ENCODE measurements around the gene MED27.
A peak's percentile ranks its signal among the peaks of the same experiment; 100 is the strongest.

Gene MED27

DNA sequence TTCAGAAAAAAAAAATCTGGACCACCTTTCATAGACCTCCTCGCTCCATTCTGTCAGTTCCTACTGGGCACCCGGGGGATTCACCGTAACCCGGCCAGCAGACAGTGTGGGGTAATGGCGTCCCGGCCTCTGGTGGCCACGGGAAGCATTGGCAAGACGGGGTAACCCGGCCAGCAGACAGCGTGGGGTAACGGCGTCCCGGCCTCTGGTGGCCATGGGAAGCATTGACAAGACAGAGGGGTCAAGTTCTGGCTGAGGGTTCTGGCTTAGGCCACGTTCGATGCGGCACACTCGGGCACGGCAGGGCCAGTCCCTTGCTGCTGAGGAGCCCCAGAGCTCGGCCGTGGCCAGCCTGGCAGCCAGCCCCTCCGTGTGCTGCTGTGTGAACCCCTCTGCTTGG, 223.6 kb downstream of the MED27 start:
- TF ChIP-seq, protein P1, sequence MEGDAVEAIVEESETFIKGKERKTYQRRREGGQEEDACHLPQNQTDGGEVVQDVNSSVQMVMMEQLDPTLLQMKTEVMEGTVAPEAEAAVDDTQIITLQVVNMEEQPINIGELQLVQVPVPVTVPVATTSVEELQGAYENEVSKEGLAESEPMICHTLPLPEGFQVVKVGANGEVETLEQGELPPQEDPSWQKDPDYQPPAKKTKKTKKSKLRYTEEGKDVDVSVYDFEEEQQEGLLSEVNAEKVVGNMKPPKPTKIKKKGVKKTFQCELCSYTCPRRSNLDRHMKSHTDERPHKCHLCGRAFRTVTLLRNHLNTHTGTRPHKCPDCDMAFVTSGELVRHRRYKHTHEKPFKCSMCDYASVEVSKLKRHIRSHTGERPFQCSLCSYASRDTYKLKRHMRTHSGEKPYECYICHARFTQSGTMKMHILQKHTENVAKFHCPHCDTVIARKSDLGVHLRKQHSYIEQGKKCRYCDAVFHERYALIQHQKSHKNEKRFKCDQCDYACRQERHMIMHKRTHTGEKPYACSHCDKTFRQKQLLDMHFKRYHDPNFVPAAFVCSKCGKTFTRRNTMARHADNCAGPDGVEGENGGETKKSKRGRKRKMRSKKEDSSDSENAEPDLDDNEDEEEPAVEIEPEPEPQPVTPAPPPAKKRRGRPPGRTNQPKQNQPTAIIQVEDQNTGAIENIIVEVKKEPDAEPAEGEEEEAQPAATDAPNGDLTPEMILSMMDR (IDR thresholded peaks at IDR 0.05; ENCODE audit: low read depth, low read length) = no peak
- DNase-seq (ENCODE audit: low read depth in 2 of 2) = no peak
- no peak overlapping the region for H3K4me3 ChIP-seq (replicated peaks in 1 of 2; ENCODE audit: low read depth in 2 of 2, low read length in 2 of 2)

DNA sequence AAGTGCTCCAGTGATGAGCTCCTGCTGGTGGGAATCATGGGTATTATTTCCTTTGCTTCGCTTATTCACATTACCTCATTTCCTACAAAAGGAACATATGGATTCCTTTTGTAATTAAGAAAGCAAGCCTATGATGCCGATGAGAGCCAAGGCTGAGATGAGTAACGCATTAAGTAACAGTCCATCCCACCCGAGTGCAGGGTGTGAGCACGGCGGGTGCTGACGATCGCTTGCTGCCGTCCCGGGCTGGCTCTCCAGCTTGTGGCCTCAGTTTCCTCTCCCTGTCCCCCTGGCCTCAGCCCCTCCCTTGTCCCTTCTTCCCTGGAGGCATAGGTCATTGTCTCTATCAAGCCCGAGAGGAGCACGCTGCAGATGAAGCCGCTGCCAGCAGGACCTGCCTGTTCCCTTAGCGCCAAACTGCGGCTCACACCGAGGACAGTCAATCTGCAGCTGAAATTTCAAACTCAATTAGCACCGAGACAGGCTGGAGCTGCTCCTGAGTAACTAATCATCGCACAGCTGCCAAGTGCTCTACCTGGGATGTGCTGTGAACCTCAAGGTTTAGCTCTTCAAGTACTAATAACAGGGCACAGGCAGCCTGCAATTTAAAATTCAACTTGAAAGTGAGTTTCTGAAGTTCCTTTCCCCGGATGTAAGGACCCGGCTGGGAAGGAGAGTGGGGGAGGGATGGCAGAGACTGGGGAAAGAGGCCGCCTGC, 224.6 kb downstream of the MED27 start:
- TF ChIP-seq, protein P1 (IDR thresholded peaks at IDR 0.05; ENCODE audit: low read depth, low read length) = no peak
- peak; percentile 59 to 73 for DNase-seq (ENCODE audit: low read depth in 2 of 2)
- H3K4me3 ChIP-seq (replicated peaks in 1 of 2; ENCODE audit: low read depth in 2 of 2, low read length in 2 of 2) = peak overlapping the region in 1 of 2 donors; percentile 18

DNA sequence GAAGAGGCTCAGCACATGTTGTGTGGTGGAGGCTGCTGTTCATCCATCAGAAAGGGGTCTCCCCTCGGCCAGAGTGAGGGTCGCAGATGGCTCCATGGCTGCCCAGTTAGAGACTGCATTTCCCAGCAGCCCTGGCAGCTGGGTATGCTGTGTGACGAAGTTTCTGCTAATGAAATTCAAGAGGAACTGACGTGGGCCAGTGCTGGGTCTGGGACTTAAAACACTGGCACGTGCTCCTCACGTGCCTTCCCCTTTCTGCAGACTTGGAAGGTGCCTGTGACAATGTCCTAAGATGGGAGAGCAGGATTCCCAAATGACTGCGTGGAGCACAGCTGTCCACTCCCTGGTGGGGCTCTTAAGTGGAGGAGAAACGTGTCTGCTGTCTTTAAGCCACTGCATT, 225.3 kb downstream of the MED27 start:
- peak; percentile 38 to 47 for DNase-seq (ENCODE audit: low read depth in 2 of 2)
- H3K4me3 ChIP-seq (replicated peaks in 1 of 2; ENCODE audit: low read depth in 2 of 2, low read length in 2 of 2) = no peak overlapping the region
- TF ChIP-seq, protein P1 (IDR thresholded peaks at IDR 0.05; ENCODE audit: low read depth, low read length) = no peak

DNA sequence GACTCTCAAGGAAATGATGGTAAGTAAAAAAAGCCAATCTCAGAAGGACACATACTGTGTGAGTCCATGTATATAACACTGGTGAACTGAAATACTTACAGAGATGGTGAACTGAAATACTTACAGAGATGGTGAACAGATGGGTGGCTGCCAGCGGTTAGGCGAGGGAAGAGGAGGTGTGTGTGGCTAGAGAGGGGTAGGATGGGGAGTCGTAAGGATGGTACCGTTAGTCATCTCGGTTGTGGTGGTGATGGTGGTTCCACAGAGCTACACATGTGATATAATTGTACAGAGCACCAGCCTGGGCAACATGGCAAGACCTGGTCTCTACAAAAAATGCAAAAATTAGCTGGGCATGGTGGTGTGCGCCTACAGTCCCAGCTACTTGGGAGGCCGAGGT, 226.2 kb downstream of the MED27 start:
- TF ChIP-seq, protein P1 (IDR thresholded peaks at IDR 0.05; ENCODE audit: low read depth, low read length) = no peak
- DNase-seq (ENCODE audit: low read depth in 2 of 2) = no peak
- no peak overlapping the region for H3K4me3 ChIP-seq (replicated peaks in 1 of 2; ENCODE audit: low read depth in 2 of 2, low read length in 2 of 2)

DNA sequence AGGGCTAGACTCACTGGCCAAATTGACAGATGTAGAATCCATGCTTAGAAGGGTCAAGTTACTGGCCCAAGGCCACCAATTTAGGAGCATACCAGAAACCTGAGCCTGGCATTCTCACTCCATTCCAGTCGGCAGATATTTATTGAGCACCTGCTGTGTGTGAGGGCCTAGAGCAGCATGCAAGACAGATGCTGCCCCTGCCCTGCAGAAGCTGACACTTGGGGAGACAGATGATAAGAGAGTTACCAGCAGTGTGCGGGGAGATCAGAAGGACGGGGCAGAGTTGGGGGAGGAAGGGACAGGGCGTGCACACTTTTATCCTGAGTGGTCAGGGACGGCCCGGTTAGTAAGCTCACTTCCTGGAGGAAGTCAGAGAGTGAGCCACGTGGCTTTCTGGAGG, 228.3 kb downstream of the MED27 start:
- TF ChIP-seq, protein P1 (IDR thresholded peaks at IDR 0.05; ENCODE audit: low read depth, low read length) = no peak
- H3K4me3 ChIP-seq (replicated peaks in 1 of 2; ENCODE audit: low read depth in 2 of 2, low read length in 2 of 2) = no peak overlapping the region
- DNase-seq (ENCODE audit: low read depth in 2 of 2) = no peak

DNA sequence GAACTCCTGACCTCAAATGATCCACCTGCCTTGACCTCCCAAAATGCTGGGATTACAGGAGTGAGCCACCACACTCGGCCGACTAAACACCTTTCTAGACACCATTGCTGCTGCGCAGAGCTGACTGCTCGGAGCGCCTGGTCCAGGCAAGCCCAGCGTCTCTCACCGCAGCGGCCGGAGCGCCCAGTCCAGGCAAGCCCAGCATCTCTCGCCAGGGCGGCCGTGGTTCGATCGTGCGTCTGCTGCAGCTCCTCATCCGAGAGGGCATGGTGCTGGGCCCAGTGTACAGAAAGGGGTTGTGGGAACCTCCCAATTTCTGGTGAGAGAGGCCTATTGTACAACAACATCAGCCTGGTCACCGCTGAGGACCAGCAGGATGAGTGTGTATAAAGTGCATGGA, 230.3 kb downstream of the MED27 start:
- TF ChIP-seq, protein P1 (IDR thresholded peaks at IDR 0.05; ENCODE audit: low read depth, low read length) = no peak
- no peak overlapping the region for H3K4me3 ChIP-seq (replicated peaks in 1 of 2; ENCODE audit: low read depth in 2 of 2, low read length in 2 of 2)
- DNase-seq (ENCODE audit: low read depth in 2 of 2) = no peak
